ENCODE results near the gene KIAA1671.

KIAA1671 gene

DNA sequence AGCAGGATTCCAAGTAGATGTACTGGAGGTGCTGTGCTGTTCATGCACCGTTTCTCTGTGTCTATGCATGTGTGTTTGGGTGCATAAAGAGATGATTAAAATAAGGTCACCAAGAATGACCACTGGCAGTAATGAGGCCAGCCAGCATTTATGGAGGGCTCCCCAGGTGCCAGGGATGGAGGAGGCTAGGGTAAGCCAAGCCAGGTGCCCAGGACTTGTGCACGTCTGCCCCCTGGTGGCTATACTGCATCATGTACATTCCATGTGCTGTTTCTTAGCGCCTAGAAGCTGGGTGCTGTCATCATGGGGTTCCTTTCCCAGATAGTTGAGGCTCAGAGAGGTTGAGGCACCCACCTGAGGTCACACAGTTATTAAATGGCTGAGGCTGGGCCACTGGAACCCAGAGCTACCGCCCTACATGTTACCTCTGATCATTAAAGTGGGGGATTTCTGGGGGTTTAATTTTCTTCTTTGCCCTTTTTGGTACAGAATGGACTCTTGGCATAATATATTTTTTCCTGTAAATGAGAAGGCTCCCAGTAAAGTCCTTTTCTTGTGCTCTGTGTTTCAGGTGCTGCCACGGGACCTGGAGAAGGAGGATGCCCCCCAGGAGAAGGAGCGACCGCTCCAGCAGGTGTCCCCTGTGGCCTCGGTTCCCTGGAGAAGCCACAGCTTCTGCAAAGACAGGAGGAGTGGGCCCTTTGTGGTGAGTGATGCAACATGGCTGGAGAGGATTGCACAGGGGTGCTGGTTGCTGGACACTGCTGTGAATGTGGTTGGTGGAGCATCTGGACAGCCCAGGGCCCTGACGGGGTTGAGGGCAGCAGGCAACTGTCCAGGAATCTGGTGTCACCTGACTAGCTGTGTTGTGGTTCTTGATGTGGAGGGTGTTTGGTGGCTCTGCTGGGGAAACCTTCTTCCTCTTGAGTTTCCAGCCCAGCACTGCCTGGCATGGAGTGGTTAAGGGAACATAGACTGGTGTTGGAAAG lies 96.4 kb downstream of the KIAA1671 start:
- DNase-seq, result no peak

DNA sequence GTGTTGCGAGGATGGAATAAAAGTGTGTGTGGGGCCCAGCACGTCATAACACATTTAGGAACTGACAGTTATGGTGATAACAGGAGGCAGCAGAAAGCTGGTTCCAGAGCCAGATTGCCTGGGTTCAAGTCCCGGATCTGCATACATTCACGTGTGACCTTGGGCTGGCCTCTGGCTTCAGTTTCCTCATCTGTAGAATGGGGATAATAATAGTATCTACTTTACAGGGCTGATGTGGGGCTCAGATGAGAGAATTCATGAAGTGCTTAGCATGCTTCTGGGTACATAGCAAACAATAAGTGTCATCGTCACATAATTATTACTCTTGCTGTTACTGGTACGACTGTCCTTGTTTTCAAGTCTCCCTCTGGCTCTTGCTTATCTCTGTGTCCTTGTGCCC lies 97.3 kb downstream of the KIAA1671 start:
- DNase-seq, result no peak

DNA sequence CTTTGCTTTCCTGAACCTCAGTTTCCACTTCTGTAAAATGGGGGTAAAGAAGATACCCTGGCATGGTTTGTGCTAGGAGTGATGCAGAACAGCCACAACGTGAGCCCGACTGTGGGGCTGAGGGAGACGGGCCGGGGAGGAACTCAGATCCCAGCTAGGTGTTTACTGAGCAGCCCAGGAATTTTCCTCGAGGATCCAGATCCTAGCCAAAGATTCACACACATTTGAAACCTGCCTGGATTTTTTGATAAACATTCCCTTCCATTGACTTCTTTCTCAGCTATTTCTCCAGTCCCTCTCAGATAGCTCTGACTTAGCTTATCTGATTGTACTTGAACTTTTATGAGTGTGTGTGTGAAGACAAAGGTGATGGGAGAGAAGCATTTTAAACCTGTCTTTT lies 98.0 kb downstream of the KIAA1671 start:
- no peak for DNase-seq

DNA sequence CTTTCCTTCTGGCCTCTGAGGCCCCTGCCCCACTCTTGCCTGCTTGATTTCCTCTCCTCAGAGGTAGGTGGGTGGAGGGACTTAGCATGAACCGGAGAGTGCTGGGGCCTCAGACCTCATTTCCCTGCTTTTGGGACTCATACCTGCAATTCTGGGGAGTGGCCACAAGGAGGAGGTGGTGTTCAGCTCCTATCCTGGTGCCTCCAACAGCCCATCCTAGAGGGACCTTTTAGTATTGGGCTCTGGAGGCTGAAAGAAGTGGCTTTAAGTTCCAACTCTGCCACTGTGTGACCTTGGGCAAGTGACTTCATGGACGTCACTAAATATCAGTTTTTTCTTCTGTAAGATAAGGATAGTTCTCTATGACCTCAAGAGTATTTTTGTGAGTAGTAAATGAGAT lies 98.6 kb downstream of the KIAA1671 start:
- DNase-seq, result no peak

DNA sequence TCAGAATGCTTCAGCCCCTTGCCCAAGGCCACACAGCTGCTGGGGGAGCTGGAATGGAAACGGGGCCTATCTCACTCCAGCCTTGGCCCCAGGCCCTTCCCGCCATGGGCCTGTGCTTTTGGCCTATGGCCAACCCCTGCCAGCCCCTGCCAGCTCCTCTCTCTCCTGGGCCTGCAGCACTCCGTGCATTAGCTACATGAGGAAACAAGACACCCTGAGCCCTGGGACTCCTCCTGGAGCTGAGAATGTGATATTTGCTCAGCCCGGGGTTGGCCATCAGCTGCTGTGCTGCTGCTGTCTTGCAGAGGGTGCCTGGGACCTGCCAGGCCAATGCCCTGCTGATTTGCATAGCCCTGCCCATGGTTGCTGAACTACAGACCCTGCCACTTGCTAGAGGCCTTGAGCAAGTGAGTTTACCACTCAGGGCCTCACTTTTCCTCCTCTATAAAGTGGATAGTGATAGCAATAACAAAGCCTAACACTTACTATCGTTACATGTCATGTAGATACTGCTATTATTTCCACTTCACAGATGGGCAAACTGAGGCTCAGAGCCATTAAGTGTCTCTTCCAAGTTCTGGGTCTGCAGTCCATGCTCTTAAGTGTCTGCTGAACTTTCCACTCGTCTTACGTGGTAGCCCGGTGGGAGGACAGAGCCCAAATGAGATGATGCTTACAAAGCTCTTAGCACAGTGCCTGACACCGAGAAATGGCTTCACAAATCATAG lies 99.6 kb downstream of the KIAA1671 start:
- DNase-seq, result peak; percentile 48

DNA sequence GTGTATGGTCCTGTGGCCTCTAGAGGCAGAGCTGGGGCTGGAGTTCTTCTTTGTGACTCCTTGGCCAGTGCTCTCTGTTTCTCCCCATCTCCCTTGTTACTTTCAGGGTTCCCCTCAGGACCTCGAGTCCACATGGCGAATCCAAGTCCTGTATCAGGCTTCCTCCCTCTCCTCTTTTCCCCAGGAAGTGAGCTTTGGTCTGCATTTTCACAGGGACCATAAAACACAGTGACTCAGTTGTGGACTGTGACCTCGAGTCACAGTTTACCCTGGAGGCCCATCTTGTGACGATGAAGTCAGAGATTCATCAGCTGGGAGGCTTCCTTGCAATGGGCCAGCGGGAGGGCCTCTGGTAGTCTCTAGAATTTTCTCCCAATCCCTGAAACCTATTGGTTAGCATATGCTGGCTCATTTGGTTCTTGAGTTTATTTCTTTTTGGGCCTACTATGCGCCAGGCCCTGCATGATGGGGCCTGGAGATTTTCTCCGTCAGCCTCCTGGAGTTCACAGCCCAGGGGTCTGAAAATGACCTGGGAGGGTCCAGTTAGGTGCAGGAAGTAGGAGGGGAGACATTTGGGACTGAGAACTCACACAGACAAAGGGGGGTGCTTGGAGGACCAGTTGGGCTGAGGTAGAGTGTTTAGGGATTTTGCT lies 100.8 kb downstream of the KIAA1671 start:
- DNase-seq, result no peak

DNA sequence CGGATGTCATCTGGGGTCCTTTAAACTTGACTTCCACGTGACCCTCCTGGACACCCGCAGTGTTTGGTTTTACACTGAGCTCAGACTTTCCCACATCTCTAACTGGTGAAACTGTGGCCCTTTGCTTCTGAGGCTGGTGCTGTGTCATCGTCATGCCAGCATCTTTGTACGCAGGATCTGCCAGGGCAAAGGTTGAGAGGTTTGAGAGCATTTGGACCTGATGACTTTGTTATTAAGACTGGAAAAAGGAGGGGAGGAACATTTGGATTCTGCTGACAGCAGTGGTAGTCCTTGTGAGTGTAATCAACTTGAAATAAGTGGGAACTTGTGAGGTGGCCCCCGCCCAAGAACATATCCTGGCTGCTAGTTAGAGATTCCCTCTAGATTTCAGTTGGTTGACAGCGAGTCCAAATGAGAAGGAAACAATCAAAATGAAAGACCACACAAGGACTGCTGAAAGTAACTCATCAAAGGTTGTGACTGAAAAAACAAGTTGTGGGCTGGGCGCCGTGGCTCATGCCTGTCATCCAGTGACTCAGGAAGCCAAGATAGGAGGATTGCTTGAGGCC lies 102.5 kb downstream of the KIAA1671 start:
- DNase-seq, result no peak

DNA sequence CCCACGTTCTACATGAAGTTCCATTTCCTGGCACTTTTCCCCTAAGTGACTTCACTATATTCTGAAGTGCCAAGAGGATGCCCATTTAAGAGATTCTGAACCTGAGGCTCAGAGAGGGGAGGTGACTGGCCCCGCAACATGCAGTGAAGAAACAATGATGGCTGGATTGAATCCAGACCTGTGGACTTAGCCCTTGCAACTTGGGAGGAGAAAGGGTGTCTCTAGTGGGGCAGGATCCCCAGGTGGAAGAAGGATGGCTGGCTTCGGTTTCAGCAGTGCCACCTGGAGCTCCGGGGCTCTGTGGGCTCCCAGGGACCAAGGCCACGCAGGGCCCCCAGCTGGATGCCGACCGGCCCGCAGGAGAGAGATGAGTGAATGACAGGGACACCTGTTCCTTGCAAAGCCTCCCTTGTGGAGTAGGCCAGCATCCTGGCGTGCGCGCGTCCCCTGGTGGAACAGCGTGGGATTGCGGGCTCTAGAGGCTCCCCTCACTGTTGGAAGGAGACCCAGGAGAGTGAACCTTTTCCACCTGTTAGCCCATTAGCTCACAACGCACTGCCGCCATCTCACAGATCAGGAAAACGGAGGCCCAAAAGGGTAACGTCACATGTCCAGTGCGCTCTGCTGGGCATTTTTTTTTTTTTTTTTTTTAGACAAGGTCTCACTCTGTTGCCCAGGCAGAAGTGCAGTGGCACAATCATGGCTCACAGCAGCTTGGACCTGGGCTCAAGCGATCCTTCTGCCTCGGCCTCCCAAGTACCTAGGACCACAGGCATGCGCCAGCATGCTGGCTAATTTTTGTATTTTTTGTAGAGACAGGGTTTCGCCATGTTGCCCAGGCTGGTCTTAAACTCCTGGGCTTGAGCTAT lies 104.7 kb downstream of the KIAA1671 start:
- DNase-seq, result peak; percentile 49

DNA sequence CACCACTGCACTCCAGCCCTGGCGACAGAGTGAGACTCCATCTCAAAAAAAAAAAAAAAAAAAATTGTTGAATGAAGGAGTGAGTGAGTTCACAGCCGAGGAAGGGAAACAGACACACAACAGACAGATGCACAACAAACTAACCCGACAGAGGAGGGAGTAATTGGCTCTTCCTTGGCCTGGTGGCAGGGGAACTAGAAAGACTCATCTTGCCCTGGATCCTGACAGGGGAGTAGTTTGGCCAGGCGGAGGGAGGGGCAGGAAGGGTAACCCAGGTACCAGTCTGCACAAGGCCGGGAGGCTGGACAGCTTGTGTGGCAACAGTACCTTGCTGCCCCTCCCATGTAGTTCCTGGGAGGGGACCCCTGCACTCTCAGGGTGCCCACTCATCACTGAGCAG lies 106.9 kb downstream of the KIAA1671 start:
- no peak for DNase-seq

DNA sequence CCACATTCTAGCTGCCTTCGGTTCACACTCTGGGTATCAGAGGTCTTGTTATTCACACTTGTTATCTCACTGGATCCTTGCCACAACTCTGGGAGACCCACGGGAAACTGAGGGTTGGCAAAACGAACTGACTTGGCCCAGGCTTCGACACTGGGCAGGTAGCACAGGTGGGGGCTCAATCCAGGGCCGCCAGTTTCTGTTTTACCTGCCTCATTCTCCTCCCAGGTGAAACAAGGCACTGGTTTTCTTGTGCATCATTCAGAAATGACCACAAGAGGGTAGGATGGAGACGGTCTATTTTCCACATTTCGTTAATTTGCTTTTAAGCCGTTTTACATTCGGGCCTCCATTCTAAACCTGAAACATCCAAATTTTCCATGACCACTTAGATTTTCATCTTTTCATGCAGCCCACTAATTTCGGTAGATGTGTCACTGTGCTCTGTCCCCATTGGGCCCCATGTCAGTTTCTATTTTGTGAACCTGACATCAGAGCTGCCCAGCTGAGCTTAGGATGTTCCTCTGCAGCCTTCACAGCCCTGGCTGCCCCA lies 108.1 kb downstream of the KIAA1671 start:
- no peak for DNase-seq

DNA sequence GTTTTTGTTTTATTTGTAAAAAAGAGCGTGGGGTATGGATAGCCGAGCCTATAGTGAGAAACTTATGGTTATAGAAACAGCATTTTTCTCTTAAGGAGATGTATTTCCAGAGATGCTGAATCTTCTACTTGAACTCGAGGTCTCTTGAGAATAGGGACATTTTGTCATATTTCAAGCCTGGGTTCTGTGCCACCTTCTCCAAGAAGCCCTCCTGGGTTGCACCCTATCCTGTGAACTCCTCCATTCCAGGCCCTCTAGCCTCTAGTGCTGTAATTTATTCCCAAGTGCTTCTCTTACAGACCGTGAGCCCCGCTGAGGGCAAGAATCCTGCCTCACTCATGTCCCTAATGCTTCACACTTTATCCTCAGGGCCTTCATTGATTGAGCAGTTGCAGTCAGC lies 108.6 kb downstream of the KIAA1671 start:
- no peak for DNase-seq

DNA sequence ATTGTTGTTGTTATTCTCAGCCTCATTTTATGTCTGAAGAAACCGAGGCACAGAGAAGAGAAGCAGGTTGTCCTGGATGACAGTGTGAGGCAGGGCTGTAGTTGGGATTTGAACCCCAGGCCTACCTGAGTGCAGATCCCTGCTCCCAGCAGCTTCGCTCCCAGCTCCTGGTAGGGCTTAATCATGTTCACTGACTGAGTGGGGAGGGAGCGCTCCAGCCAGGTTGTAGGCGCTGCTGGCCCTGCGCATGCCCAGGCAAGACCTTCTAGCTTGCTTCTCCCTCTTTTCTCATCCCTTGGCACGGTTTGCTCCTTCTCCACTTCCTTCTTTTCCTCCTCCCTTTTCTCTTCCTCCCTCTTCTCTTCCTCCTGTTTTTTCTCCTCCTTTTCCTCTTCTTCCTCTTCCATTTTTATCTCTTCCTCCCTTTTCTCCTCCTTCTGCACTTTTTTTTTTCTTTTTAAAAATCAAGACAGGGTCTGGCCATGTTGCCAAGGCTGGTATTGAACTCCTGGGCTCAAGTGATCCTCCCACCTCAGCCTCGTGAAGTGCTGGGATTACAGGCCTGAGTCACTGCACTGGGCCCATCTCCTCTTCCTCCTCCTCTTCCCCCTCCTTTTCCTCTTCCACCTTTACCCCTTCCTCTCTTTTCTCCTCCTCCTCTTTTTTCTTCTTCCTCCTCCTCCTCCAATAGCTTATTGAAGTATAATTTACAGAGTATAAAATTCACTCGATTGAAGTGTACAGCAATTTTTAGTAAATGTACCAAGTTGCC lies 109.3 kb downstream of the KIAA1671 start:
- no peak for DNase-seq

DNA sequence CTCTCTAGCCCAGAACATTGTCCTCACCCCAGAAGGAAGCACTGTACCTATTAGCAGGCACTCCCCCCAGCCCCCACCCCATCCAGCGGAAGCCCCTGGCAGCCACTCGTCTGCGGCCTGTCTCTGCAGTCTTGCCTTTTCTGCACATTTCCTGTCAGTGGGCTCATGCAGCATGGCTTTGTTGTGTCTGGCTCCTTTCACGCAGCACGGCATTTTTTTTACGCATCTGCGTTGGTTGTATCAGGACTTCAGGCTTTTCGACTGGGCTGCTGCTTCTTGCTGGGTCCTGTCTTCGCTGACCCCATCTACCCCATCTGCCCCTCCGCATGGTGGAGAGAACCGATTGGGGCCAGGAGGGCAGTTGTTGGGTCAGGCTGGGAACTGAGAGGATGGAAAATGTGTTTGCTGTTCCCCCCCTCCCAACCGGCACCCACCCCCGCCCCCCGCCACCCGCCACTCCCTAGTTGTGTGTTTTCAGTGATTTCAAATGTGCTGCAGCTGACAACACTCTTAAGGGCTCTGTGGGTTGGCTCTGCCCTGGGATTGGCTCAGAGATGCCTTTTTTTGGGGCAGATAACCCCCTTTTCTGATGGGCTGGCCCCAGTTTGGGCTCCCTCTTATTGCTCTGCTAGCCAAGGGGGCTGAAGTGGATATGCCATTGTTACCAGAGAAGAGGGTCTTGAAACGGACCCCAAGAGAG lies 110.0 kb downstream of the KIAA1671 start:
- DNase-seq, result no peak

DNA sequence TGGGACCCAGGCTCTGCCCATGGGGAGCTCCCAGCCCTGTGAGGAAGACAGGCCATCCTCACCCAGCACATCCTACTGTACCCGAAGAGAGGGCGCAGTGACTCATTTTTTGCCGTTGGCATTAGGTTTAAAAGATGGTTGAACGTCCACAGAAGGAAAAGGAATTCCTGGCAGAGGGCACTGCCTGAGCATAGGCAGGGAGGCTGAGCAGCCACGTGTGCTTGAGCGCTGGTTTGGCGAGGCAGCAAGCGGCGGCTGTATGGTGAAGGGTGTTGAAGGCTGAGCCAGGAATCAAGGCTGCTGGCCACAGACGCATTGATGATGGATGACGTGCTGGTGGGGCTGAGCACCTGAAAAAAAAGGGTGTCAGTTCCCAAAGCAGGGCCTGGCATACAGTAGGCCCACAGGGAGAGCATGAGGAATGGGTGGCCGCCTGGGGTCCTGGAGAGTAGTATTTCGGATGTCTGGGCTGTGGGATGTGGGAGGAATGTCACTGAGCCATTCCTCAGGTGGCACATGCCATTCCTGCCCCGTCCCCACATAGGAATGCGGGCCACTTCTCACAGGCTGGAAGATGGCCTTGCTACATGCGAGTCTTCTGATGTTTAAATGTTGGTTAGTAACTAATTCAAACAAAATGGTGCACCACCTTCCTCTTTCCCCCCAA lies 112.5 kb downstream of the KIAA1671 start:
- DNase-seq, result no peak

DNA sequence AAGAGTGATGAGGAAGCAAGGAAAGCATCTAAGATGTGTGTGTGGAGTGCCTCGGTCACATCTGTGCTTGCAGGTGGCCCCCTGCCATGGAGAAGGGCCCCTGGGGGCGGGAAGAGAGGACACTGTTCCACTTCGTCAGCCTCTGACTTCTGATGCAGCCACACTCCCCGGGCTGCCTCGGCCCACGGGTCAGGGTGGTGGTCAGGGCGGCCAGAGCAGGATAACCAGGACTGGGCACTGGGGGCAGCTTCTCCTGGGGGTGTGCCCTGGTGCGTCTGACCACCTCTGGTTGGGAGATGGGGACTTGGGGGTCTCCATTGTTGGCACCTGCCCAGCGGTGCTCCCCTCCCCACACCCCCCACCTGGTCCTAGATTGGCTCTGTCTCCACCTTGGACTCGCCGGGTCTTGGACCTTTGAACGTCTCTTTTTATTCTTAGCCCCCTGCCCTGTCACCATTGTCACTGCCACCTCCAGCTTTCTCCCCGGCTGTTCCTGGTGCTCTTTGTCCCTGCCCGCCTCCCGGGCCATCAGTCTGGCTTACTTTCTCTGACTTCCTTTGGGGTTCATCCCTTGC lies 114.4 kb downstream of the KIAA1671 start:
- no peak for DNase-seq

DNA sequence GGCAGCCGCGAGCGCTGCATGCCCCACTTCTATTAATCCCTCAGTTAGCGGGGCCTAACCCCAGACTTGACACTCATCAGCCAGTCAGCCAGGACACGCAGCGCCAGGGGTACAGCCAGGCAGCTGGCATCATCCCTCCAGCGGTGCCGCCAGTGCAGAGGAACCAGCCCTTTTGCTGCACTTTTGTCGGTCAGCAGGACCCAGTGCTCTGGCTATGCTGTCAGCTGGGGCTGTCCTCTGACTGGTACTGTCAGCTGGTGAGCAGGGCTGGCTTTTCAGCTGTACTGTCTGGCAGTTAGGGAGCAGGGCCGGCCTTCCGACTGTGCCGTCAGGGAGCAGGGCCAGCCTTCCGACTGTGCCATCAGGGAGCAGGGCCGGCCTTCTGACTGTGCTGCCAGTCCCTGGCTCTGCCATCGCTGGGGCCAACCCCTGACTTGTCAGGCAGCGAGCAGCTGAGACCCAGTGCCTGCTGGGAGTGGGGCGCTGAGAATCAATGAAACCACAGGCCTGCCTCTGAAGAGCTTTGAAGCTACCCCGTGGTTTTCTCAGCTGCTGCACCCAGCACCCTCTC lies 115.4 kb downstream of the KIAA1671 start:
- no peak for DNase-seq

DNA sequence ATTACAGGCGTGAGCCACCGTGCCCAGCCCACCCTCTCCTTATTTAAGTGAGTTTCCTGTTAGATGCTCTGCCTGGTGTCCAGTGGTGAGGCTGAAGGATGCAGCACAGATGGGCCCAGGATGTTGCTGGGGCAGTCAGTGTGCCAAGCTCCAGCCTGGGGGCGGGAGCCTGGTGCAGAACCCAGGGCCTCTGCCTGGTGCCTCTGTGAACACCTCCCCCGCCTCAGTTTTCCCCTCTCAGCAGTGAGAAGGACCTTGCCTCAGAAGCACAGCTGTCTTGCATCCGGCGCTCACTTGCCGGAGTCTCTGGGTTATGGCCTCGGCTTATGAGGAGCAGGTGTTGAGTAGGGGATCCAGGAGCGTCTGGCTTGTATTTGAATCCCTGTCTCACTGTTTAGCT lies 116.2 kb downstream of the KIAA1671 start:
- DNase-seq, result no peak

DNA sequence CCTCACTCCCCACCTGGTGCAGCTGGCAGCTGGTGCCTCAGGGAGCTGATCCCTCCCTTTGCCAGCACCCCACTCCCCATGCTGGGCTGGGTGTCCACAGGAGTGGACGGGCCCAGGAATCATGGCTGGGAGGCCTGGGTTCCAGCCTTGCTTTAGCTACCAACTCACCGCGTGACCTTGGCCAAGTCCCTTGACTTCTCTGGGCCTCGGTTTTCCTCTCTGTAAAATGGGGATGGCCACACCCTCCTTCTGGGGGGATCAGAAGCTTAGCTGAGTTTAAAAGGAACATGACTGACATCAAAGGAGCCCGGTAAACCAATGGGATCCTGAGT lies 116.9 kb downstream of the KIAA1671 start:
- no peak for DNase-seq

DNA sequence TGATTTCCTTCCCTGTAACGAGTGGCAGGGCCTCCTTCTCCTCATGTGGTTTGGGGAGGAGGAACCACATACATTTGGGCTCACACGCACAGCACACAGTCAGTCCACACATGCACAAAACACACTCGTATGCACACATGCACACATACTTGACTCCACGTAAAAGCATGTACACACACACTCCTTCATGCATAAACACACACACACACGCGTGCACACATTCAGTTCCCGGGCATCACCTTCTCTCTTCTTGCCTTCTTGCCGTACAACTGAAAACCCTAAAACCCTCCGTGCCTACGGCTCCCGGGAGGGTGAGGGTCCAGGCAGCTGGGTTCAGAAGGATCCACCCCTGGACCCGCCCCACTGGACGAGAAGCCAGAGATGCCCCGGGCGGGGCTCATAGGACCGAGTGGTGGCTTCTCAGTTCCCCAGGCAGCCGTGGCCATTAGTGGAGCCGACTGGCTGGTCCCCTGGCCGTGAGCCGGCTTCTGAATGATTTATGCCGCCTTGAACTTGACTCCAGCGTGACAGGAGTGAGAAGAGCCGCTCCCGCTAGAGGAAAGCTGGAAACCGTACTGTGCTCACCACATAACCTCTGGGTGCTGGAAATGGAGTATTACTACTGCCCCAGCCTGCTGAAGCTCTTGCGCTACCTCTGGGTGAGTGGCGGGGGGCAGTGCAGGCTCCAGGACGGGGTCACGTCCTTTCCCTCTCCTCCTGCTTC lies 117.4 kb downstream of the KIAA1671 start:
- no peak for DNase-seq
